ENCODE data around the gene BPGM.

Gene BPGM

GRCh38 chr7:134706468-134706867 is 59.8 kb downstream of the BPGM start:
- no peak overlapping the region for H3K4me2 ChIP-seq (ENCODE audit: low read depth, low read length, poor library complexity, severe bottlenecking)
- TF ChIP-seq CTCF (conservative IDR thresholded peaks at IDR 0.05; ENCODE audit: low read length) (no peak), EZH2phosphoT487 (IDR thresholded peaks at IDR 0.05; ENCODE audit: borderline replicate concordance) (no peak)
- no peaks in the 10 kb centered on the region for H3K9me3 ChIP-seq (ENCODE audit: insufficient read depth, low read depth, low read length)
- no peaks in the 10 kb centered on the region for H3K79me2 ChIP-seq (ENCODE audit: insufficient read depth, low read length)
- no peaks in the 10 kb centered on the region for H3K36me3 ChIP-seq (ENCODE audit: insufficient read depth, low read length)
- no peak overlapping the region for H3K4me3 ChIP-seq (ENCODE audit: low read length, poor library complexity, severe bottlenecking)
- no peaks in the 10 kb centered on the region for H3K27me3 ChIP-seq (ENCODE audit: insufficient read depth, low read length, poor library complexity, severe bottlenecking)
- H2AFZ ChIP-seq (ENCODE audit: low read length) = no peak overlapping the region
- no peaks in the 10 kb centered on the region for H4K20me1 ChIP-seq (ENCODE audit: insufficient read depth, low read length, poor library complexity, severe bottlenecking)
- no peak overlapping the region for H3K9ac ChIP-seq (ENCODE audit: low read depth, low read length, poor library complexity, severe bottlenecking)
- H3K4me1 ChIP-seq (ENCODE audit: insufficient read depth, low read length, poor library complexity, severe bottlenecking) = no peaks in the 10 kb centered on the region
- H3F3A ChIP-seq (ENCODE audit: low read depth) = no peaks in the 10 kb centered on the region
- H3K9me2 ChIP-seq (replicated peaks; ENCODE audit: low read depth, low read length) = no peaks in the 10 kb centered on the region

GRCh38 chr7:134707663-134708378 is 61.2 kb downstream of the BPGM start:
- no peaks in the 10 kb centered on the region for H3K4me1 ChIP-seq (ENCODE audit: insufficient read depth, low read length, poor library complexity, severe bottlenecking)
- H3K4me2 ChIP-seq (ENCODE audit: low read depth, low read length, poor library complexity, severe bottlenecking) = no peak overlapping the region
- no peaks in the 10 kb centered on the region for H3K9me3 ChIP-seq (ENCODE audit: insufficient read depth, low read depth, low read length)
- no peak overlapping the region for H3K4me3 ChIP-seq (ENCODE audit: low read length, poor library complexity, severe bottlenecking)
- H3K9ac ChIP-seq (ENCODE audit: low read depth, low read length, poor library complexity, severe bottlenecking) = no peak overlapping the region
- H3K79me2 ChIP-seq (ENCODE audit: insufficient read depth, low read length) = no peaks in the 10 kb centered on the region
- no peaks in the 10 kb centered on the region for H3K27me3 ChIP-seq (ENCODE audit: insufficient read depth, low read length, poor library complexity, severe bottlenecking)
- no peaks in the 10 kb centered on the region for H3K9me2 ChIP-seq (replicated peaks; ENCODE audit: low read depth, low read length)
- H3F3A ChIP-seq (ENCODE audit: low read depth) = no peaks in the 10 kb centered on the region
- TF ChIP-seq EZH2phosphoT487 (IDR thresholded peaks at IDR 0.05; ENCODE audit: borderline replicate concordance) = no peak
- no peaks in the 10 kb centered on the region for H3K36me3 ChIP-seq (ENCODE audit: insufficient read depth, low read length)
- H4K20me1 ChIP-seq (ENCODE audit: insufficient read depth, low read length, poor library complexity, severe bottlenecking) = no peaks in the 10 kb centered on the region
- H2AFZ ChIP-seq (ENCODE audit: low read length) = no peak overlapping the region

GRCh38 chr7:134708692-134709091 is 62.0 kb downstream of the BPGM start:
- no peak for TF ChIP-seq EZH2phosphoT487 (IDR thresholded peaks at IDR 0.05; ENCODE audit: borderline replicate concordance)
- no peak for TF ChIP-seq CTCF (conservative IDR thresholded peaks at IDR 0.05; ENCODE audit: low read length)
- Histone ChIP-seq H3K9ac (ENCODE audit: low read depth, low read length, poor library complexity, severe bottlenecking) (no peak overlapping the region), H3F3A (ENCODE audit: low read depth) (no peaks in the 10 kb centered on the region), H4K20me1 (ENCODE audit: insufficient read depth, low read length, poor library complexity, severe bottlenecking) (no peaks in the 10 kb centered on the region), H3K9me2 (replicated peaks; ENCODE audit: low read depth, low read length) (no peaks in the 10 kb centered on the region), H3K36me3 (ENCODE audit: insufficient read depth, low read length) (no peaks in the 10 kb centered on the region), H3K4me3 (ENCODE audit: low read length, poor library complexity, severe bottlenecking) (no peak overlapping the region), H3K9me3 (ENCODE audit: insufficient read depth, low read depth, low read length) (no peaks in the 10 kb centered on the region), H3K79me2 (ENCODE audit: insufficient read depth, low read length) (no peaks in the 10 kb centered on the region), H2AFZ (ENCODE audit: low read length) (no peak overlapping the region), H3K27me3 (ENCODE audit: insufficient read depth, low read length, poor library complexity, severe bottlenecking) (no peaks in the 10 kb centered on the region), H3K4me2 (ENCODE audit: low read depth, low read length, poor library complexity, severe bottlenecking) (no peak overlapping the region), H3K4me1 (ENCODE audit: insufficient read depth, low read length, poor library complexity, severe bottlenecking) (no peaks in the 10 kb centered on the region)

- H3K79me2 ChIP-seq (ENCODE audit: insufficient read depth, low read length) = no peaks in the 10 kb centered on the region
- no peaks in the 10 kb centered on the region for H3K9me2 ChIP-seq (replicated peaks; ENCODE audit: low read depth, low read length)
- no peaks in the 10 kb centered on the region for H3K27me3 ChIP-seq (ENCODE audit: insufficient read depth, low read length, poor library complexity, severe bottlenecking)
- H3K4me2 ChIP-seq (ENCODE audit: low read depth, low read length, poor library complexity, severe bottlenecking) = no peak overlapping the region
- no peak overlapping the region for H2AFZ ChIP-seq (ENCODE audit: low read length)
- H3K36me3 ChIP-seq (ENCODE audit: insufficient read depth, low read length) = no peaks in the 10 kb centered on the region
- H3K4me3 ChIP-seq (ENCODE audit: low read length, poor library complexity, severe bottlenecking) = no peak overlapping the region
- no peaks in the 10 kb centered on the region for H3K9me3 ChIP-seq (ENCODE audit: insufficient read depth, low read depth, low read length)
- no peaks in the 10 kb centered on the region for H3F3A ChIP-seq (ENCODE audit: low read depth)
- TF ChIP-seq CTCF (conservative IDR thresholded peaks at IDR 0.05; ENCODE audit: low read length) (no peak), EZH2phosphoT487 (IDR thresholded peaks at IDR 0.05; ENCODE audit: borderline replicate concordance) (no peak)
- H4K20me1 ChIP-seq (ENCODE audit: insufficient read depth, low read length, poor library complexity, severe bottlenecking) = no peaks in the 10 kb centered on the region
- H3K9ac ChIP-seq (ENCODE audit: low read depth, low read length, poor library complexity, severe bottlenecking) = no peak overlapping the region
- H3K4me1 ChIP-seq (ENCODE audit: insufficient read depth, low read length, poor library complexity, severe bottlenecking) = no peaks in the 10 kb centered on the region
Observed at GRCh38 chr7:134709197-134709596, 62.5 kb downstream of the BPGM start.

Measured in Loucy (cell line).